ENCODE data around the gene ZNF691. TPM values are rescaled to one million over a fixed set of nuclear protein-coding genes. Genes with fewer than 3 reads are reported as not detected.

The ZNF691 gene
- total and polyA plus RNA-seq, 2 experiments from 2014 or later = 6.9 to 8.6 TPM

DNA sequence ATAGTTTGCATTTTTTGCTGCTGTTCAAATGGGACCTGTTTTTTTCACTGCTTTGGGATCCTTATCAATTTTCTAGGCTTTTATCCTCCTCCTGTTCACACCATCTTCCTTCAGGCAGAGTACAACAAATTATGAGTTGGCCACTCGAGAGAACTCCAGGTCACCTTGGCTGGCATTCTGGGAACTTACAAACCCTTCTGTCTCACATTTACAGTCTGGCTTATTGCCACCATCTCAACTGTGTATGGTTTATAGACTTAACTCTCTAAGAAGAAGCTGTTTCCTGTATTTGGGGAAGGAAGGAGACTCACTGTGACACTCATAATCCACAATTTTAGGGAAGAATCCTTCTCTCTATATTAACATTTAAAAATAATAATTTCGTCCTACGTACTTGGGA lies 5.4 kb upstream of the ZNF691 start:
- Histone ChIP-seq H3K27ac (no peak overlapping the region), H3K9me2 (replicated peaks; ENCODE audit: insufficient read depth) (no peaks in the 10 kb centered on the region), H2AFZ (no peak overlapping the region), H3K4me3 (no peak overlapping the region), H3K27me3 (no peaks in the 10 kb centered on the region), H4K20me1 (ENCODE audit: insufficient read depth, poor library complexity, severe bottlenecking) (no peaks in the 10 kb centered on the region), H3K36me3 (replicated peaks; ENCODE audit: insufficient read depth, low read depth) (no peaks in the 10 kb centered on the region), H3K4me1 (ENCODE audit: insufficient read depth) (no peaks in the 10 kb centered on the region), H3K79me2 (no peaks in the 10 kb centered on the region), H3K4me2 (no peak overlapping the region), H3K9me3 (ENCODE audit: low read depth) (no peaks in the 10 kb centered on the region)
- no peak for TF ChIP-seq EZH2 (IDR thresholded peaks at IDR 0.05; ENCODE audit: borderline replicate concordance)
- TF ChIP-seq CTCF (IDR thresholded peaks at IDR 0.05; ENCODE audit: poor library complexity) = no peak
- no peak for TF ChIP-seq EZH2phosphoT487 (IDR thresholded peaks at IDR 0.05; ENCODE audit: low read depth, severe bottlenecking, unreplicated experiment)
- no peak for DNase-seq (ENCODE audit: low spot score)
- WGBS (ENCODE audit: low lambda C conversion rate, missing lambda C conversion rate) = 81% methylated on average over 3 of the region's 3 CpGs

GRCh38 chr1:42841440-42842147 lies 4.8 kb upstream of the ZNF691 start:
- Histone ChIP-seq H3K27ac (no peak overlapping the region), H2AFZ (no peak overlapping the region), H4K20me1 (ENCODE audit: insufficient read depth, poor library complexity, severe bottlenecking) (no peaks in the 10 kb centered on the region), H3K79me2 (peaks cover under 1% of the 10 kb centered on the region), H3K4me1 (ENCODE audit: insufficient read depth) (no peaks in the 10 kb centered on the region), H3K4me3 (no peak overlapping the region), H3K36me3 (replicated peaks; ENCODE audit: insufficient read depth, low read depth) (no peaks in the 10 kb centered on the region), H3K9me2 (replicated peaks; ENCODE audit: insufficient read depth) (no peaks in the 10 kb centered on the region), H3K4me2 (no peak overlapping the region), H3K9me3 (ENCODE audit: low read depth) (no peaks in the 10 kb centered on the region), H3K27me3 (no peaks in the 10 kb centered on the region)
- 98% methylated on average over 2 of the region's 2 CpGs for WGBS (ENCODE audit: low lambda C conversion rate, missing lambda C conversion rate)
- no peak for TF ChIP-seq EZH2phosphoT487 (IDR thresholded peaks at IDR 0.05; ENCODE audit: low read depth, severe bottlenecking, unreplicated experiment)
- no peak for TF ChIP-seq EZH2 (IDR thresholded peaks at IDR 0.05; ENCODE audit: borderline replicate concordance)
- no peak for TF ChIP-seq CTCF (IDR thresholded peaks at IDR 0.05; ENCODE audit: poor library complexity)
- DNase-seq (ENCODE audit: low spot score) = no peak

DNA sequence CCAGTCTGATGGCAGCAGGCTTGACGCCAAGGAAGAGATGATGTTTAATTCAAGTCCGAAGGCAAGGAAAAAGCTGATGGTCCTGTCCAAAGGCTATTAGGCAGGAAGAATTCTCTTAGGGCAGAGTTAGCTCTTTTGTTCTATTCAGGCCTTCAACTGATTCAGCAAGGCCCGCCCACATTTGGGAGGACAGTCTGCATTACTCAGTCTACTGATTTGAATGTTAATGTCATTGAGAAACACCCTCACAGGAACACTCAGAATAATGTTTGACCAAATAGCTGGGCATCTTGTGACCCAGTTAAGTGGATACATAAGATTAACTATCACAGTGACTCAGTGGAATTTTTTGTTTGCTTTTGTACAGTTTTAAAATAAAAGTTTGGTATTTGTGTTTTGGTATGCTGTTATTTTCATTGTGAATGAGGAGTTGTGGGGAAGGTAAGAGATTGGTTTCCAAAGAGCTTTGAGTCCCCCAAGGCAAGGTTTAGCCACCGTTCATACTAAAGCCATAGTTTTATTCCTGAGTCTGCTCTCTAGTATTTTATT lies 1.7 kb upstream of the ZNF691 start:
- H3K9me2 ChIP-seq (replicated peaks; ENCODE audit: insufficient read depth) = no peaks in the 10 kb centered on the region
- no peak overlapping the region for H2AFZ ChIP-seq
- WGBS (ENCODE audit: low lambda C conversion rate, missing lambda C conversion rate) = 95% methylated on average over 4 of the region's 4 CpGs

More for the DNA sequence above, 1.7 kb upstream of the ZNF691 start:
- no peaks in the 10 kb centered on the region for H4K20me1 ChIP-seq (ENCODE audit: insufficient read depth, poor library complexity, severe bottlenecking)
- TF ChIP-seq CTCF (IDR thresholded peaks at IDR 0.05; ENCODE audit: poor library complexity) (no peak), EZH2phosphoT487 (IDR thresholded peaks at IDR 0.05; ENCODE audit: low read depth, severe bottlenecking, unreplicated experiment) (no peak)
- H3K27me3 ChIP-seq = no peaks in the 10 kb centered on the region
- H3K36me3 ChIP-seq (replicated peaks; ENCODE audit: insufficient read depth, low read depth) = no peaks in the 10 kb centered on the region
- no peak overlapping the region for H3K4me3 ChIP-seq
- H3K4me2 ChIP-seq = no peak overlapping the region
- H3K79me2 ChIP-seq = peaks cover 15% of the 10 kb centered on the region
- H3K9me3 ChIP-seq (ENCODE audit: low read depth) = no peaks in the 10 kb centered on the region
- peaks cover 4% of the 10 kb centered on the region for H3K4me1 ChIP-seq (ENCODE audit: insufficient read depth)
- H3K27ac ChIP-seq = no peak overlapping the region
- DNase-seq (ENCODE audit: low spot score) = no peak
